ENCODE data around the gene RIPOR3.
"Not testable (repeated sequence)": the region's sequence is repeated elsewhere in the genome, so short reads cannot be mapped to it uniquely, and the experiment has no call there.

The RIPOR3 gene

DNA sequence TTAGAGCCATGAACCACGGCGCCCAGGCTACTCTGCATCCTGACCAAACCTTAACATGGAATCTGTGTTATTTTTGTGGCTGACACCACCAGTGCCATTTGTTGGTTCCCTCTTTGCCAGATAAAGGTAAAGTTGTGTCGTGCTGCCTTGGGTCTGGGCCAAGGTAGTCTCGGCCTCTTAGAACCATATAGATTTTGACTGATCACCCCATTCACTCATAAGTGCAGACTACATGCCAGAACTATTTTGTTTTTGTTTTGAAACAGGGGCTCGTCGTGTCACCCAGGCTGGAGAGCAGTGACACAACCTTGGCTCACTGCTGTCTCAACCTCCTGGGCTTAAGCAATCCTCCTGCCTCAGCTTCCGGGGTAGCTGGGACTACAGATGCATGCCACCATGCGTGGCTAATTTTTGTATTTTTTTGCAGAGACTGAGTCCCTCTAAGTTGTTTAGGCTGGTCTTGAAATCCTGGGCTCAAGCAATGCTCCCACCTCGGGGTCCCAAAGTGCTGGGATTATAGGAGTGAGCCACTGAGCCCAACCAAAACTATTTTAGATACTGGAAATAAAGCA, 19.2 kb upstream of the RIPOR3 start:
- Histone ChIP-seq H3K9me3 (ENCODE audit: low read length) (no peaks in the 10 kb centered on the region), H3K27ac (ENCODE audit: low read depth, low read length) (no peak overlapping the region), H3K4me1 (ENCODE audit: insufficient read depth, low read length) (no peaks in the 10 kb centered on the region), H3K27me3 (ENCODE audit: control insufficient read depth in 1 of 2, insufficient read depth in 2 of 2, low read length in 2 of 2) (no peaks in the 10 kb centered on the region), H3K9ac (ENCODE audit: low read length) (no peak overlapping the region), H3K36me3 (ENCODE audit: insufficient read depth, low read length) (no peaks in the 10 kb centered on the region), H3K4me3 (ENCODE audit: low read depth in 1 of 2, low read length in 2 of 2) (no peak overlapping the region)

DNA sequence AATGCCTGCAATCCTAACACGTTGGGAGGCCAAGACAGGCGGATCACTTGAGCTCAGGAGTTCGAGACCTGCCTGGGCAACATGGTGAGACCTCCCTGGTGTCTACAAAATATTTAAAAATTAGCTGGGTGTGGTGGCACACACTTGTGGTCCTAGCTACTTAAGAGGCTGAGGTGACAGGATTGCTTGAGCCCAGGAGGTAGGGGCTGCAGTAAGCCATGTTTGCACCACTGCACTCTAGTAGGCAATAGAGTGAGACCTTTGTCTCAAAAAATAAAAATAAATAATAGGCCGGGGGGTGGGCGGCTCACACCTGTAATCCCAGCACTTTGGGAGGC, 18.3 kb upstream of the RIPOR3 start:
- Histone ChIP-seq H3K27me3 (ENCODE audit: control insufficient read depth in 1 of 2, insufficient read depth in 2 of 2, low read length in 2 of 2) (no peaks in the 10 kb centered on the region), H3K27ac (ENCODE audit: low read depth, low read length) (no peak overlapping the region), H3K36me3 (ENCODE audit: insufficient read depth, low read length) (no peaks in the 10 kb centered on the region), H3K4me3 (ENCODE audit: low read depth in 1 of 2, low read length in 2 of 2) (no peak overlapping the region), H3K9ac (ENCODE audit: low read length) (no peak overlapping the region), H3K4me1 (ENCODE audit: insufficient read depth, low read length) (no peaks in the 10 kb centered on the region), H3K9me3 (ENCODE audit: low read length) (no peaks in the 10 kb centered on the region)

DNA sequence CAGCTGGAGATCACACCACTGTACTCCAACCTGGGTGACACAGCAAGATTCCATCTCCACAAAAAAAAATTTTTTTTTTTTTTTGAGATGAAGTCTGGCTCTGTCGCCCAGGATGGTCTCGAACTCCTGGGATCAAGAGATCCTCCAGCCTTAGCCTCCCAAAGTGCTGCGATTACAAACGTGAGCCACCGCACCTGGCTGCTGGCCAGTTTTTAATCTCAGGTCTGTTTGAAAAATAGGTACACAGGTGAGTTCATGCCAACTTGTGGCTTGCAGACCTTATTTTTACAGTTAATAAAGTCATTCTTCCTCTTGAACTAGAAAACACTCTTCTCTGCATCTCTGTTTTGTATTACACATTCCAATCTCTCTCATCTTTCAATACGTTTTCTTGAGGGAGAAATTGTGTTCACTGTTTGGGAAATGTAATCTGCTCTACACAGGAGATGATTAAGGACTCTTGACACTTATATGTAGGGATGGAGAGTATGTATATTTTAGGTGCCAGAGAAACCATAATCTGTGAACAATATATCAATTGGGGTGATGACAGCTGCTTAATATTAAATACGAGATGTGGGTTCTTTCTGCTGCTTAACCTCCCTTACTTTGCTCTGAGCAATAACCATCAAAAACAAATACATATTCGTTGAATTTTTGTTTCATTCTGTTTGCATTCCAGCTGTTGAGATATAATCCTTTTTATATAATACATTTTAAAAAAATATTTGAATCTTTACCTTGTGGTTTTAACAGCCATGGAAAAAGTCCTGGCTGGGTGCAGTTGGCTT, 17.7 kb upstream of the RIPOR3 start:
- Histone ChIP-seq H3K27me3 (ENCODE audit: control insufficient read depth in 1 of 2, insufficient read depth in 2 of 2, low read length in 2 of 2) (no peaks in the 10 kb centered on the region), H3K36me3 (ENCODE audit: insufficient read depth, low read length) (no peaks in the 10 kb centered on the region)

DNA sequence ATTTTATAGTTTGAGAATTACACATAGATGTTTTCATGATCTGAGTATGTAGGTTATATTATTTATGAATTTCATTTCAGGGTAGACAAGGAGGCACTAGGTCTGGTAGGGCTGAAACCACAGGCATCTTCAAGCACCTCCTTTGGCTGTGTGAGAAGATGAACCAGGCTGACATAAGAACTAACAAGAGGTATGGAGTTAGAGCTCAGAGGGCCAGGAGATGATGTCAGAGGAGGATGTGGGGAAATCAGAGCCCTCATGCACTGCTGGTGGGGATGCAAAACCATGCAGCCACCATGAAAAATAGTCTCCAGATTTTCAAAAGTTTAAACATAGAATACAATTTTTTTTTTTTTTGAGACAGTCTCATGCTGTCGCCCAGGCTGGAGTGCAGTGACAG, 13.6 kb upstream of the RIPOR3 start:
- Histone ChIP-seq H3K27ac (ENCODE audit: low read depth, low read length) (no peak overlapping the region), H3K9ac (ENCODE audit: low read length) (no peak overlapping the region), H3K4me1 (ENCODE audit: insufficient read depth, low read length) (no peaks in the 10 kb centered on the region), H3K27me3 (ENCODE audit: control insufficient read depth in 1 of 2, insufficient read depth in 2 of 2, low read length in 2 of 2) (no peaks in the 10 kb centered on the region), H3K4me3 (ENCODE audit: low read depth in 1 of 2, low read length in 2 of 2) (no peak overlapping the region), H3K9me3 (ENCODE audit: low read length) (no peaks in the 10 kb centered on the region), H3K36me3 (ENCODE audit: insufficient read depth, low read length) (no peaks in the 10 kb centered on the region)

More for the DNA sequence above, 17.7 kb upstream of the RIPOR3 start:
- H3K27ac ChIP-seq (ENCODE audit: low read depth, low read length), result no peak overlapping the region
- no peaks in the 10 kb centered on the region for H3K9me3 ChIP-seq (ENCODE audit: low read length)
- no peaks in the 10 kb centered on the region for H3K4me1 ChIP-seq (ENCODE audit: insufficient read depth, low read length)
- H3K4me3 ChIP-seq (ENCODE audit: low read depth in 1 of 2, low read length in 2 of 2), result no peak overlapping the region
- no peak overlapping the region for H3K9ac ChIP-seq (ENCODE audit: low read length)

DNA sequence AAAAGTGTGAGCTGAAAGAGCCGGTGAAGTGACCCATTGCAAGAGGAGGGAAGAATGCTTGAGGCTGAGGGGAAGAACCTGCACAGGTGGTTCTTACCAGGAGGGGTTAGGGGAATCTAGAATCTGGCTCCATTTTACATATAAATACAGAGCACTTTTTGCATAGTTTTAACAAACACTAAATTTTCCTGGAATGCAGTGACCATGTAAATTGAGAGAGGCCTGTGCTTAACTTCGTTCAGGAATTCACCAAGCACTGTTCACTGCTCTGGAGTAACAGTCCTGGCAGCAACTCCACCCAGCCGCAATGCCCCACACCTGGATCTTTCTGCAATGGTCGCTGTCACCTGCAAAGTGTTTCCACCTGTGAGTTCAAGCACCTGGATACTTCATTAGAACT, 13.2 kb upstream of the RIPOR3 start:
- no peaks in the 10 kb centered on the region for H3K27me3 ChIP-seq (ENCODE audit: control insufficient read depth in 1 of 2, insufficient read depth in 2 of 2, low read length in 2 of 2)
- H3K27ac ChIP-seq (ENCODE audit: low read depth, low read length), result no peak overlapping the region
- H3K9ac ChIP-seq (ENCODE audit: low read length), result no peak overlapping the region
- H3K36me3 ChIP-seq (ENCODE audit: insufficient read depth, low read length), result no peaks in the 10 kb centered on the region
- H3K9me3 ChIP-seq (ENCODE audit: low read length), result no peaks in the 10 kb centered on the region
- no peaks in the 10 kb centered on the region for H3K4me1 ChIP-seq (ENCODE audit: insufficient read depth, low read length)
- H3K4me3 ChIP-seq (ENCODE audit: low read depth in 1 of 2, low read length in 2 of 2), result no peak overlapping the region

DNA sequence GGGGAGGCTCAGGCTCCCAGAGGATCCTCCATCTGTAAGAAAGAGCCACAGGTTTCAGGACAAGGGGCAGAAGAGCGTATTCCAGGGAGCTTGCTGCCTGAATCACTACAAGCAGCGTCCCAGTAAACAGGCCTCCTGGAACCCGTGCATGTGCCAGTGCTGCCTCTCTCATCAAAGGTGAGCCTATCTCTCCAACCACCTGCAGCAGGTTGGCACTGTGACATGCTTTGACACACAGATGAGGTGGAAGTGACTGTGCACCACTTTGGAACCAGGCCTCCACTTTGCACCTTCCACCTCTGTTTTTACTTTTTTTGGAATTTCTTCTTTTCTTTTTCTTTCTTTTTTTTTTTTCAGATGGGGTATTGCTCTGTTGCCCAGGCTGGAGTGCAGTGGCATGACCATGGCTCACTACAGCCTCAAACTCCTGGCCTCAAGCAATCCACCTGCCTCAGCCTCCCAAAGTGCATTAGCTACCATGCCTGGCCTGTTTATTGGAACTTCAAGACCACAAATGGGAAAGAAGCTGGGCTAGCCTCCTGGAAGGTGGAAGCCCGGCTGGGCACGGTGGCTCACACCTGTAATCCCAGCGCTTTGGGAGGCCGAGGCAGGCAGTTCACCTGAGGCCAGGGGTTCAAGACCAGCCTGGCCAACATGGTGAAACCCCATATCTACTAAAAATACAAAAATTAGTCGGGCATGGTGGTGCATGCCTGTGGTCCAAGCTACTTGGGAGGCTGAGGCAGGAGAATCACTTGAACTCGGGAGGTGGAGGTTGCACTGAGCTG, 12.5 kb upstream of the RIPOR3 start:
- not testable (repeated sequence) for H3K4me3 ChIP-seq (ENCODE audit: low read depth in 1 of 2, low read length in 2 of 2); H3K27me3 ChIP-seq (ENCODE audit: control insufficient read depth in 1 of 2, insufficient read depth in 2 of 2, low read length in 2 of 2); H3K9ac ChIP-seq (ENCODE audit: low read length); H3K27ac ChIP-seq (ENCODE audit: low read depth, low read length); H3K9me3 ChIP-seq (ENCODE audit: low read length); H3K36me3 ChIP-seq (ENCODE audit: insufficient read depth, low read length); H3K4me1 ChIP-seq (ENCODE audit: insufficient read depth, low read length)

DNA sequence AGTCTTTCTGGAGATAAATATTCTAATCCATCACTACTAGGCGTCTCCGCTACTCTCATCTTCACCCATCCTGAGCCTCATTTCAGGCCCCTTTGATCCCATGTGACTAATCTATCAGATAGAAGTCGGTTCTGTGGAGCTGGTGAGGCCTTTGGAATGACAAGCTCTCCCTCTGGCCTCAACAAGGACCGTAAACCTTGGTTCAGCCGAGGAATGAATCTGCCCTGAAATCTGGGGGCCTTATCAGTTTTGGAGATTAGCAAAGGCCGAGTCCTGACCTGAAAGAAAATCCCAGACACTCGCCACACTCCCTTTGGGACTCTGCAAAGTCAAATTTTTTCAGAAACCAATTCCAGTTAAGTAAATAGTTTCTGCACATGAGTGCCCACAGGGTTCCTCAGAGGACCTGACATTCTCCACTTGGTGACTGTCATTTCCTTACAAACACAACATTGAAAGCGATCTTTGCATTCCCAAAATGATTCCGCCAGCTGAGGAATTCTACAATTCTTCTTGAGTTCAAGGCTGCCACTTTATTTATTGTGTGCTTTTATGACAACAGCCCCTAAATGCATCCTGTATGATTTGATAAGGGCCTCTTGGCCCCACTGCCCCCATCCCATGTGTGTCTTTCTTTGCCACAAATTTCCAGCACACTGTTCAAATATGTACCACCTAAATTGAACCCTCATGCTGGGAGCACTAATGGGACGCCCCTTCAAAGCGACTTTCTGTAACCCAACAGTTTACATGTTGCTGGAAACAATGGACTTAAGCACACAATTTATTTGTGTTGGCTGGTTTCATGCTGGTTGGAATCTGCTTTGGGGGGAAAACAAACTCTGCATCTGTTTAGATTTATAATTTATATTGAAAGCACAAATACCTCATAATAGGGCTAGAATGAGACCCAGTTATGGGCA, 10.0 kb upstream of the RIPOR3 start:
- Histone ChIP-seq H3K9ac (ENCODE audit: low read length) (no peak overlapping the region), H3K9me3 (ENCODE audit: low read length) (no peaks in the 10 kb centered on the region), H3K4me1 (ENCODE audit: insufficient read depth, low read length) (no peaks in the 10 kb centered on the region), H3K27me3 (ENCODE audit: control insufficient read depth in 1 of 2, insufficient read depth in 2 of 2, low read length in 2 of 2) (no peaks in the 10 kb centered on the region), H3K4me3 (ENCODE audit: low read depth in 1 of 2, low read length in 2 of 2) (no peak overlapping the region), H3K36me3 (ENCODE audit: insufficient read depth, low read length) (no peaks in the 10 kb centered on the region), H3K27ac (ENCODE audit: low read depth, low read length) (no peak overlapping the region)

DNA sequence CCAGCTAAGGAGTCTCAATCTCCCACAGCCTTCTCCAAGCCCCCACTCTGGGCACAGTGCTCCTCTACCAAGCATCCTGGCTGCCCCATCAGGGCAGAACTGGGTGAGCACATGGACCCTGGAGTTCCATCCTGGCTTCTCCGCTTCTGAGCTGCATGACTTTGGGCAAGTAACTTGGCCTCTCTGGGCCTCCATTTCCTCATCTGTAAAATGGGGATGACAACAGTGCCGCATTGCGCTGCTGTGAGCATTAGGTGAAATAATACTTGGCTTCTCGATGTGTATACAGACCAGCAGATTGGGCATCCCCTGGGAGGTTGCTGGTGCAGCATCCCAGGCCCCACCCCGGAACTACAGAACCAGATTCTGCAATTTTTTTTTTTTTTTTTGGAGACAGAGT, 8.3 kb upstream of the RIPOR3 start:
- H3K36me3 ChIP-seq (ENCODE audit: insufficient read depth, low read length), result no peaks in the 10 kb centered on the region
- no peak overlapping the region for H3K9ac ChIP-seq (ENCODE audit: low read length)
- no peaks in the 10 kb centered on the region for H3K27me3 ChIP-seq (ENCODE audit: control insufficient read depth in 1 of 2, insufficient read depth in 2 of 2, low read length in 2 of 2)
- H3K4me3 ChIP-seq (ENCODE audit: low read depth in 1 of 2, low read length in 2 of 2), result no peak overlapping the region
- no peaks in the 10 kb centered on the region for H3K9me3 ChIP-seq (ENCODE audit: low read length)
- no peaks in the 10 kb centered on the region for H3K4me1 ChIP-seq (ENCODE audit: insufficient read depth, low read length)
- H3K27ac ChIP-seq (ENCODE audit: low read depth, low read length), result no peak overlapping the region

DNA sequence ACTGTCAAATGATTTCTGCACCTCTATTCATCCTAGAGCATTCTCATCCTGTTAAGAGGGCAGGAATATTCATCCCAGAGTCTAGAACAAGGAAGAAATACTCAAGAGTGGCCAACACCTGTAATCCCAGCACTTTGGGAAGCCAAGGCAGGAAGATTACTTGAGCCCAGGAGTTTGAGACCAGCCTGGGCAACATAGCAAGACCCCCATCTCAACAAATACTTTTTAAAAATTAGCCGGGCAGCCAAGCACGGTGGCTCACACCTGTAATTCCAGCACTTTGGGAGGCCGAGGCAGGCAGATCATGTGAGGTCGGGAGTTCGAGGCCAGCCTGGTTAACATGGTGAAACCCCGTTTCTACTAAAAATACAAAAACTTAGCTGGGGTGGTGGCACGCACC, 6.9 kb upstream of the RIPOR3 start:
- H3K9ac ChIP-seq (ENCODE audit: low read length); H3K9me3 ChIP-seq (ENCODE audit: low read length); H3K36me3 ChIP-seq (ENCODE audit: insufficient read depth, low read length); H3K4me1 ChIP-seq (ENCODE audit: insufficient read depth, low read length); H3K27me3 ChIP-seq (ENCODE audit: control insufficient read depth in 1 of 2, insufficient read depth in 2 of 2, low read length in 2 of 2); H3K4me3 ChIP-seq (ENCODE audit: low read depth in 1 of 2, low read length in 2 of 2); H3K27ac ChIP-seq (ENCODE audit: low read depth, low read length): not testable (repeated sequence)

DNA sequence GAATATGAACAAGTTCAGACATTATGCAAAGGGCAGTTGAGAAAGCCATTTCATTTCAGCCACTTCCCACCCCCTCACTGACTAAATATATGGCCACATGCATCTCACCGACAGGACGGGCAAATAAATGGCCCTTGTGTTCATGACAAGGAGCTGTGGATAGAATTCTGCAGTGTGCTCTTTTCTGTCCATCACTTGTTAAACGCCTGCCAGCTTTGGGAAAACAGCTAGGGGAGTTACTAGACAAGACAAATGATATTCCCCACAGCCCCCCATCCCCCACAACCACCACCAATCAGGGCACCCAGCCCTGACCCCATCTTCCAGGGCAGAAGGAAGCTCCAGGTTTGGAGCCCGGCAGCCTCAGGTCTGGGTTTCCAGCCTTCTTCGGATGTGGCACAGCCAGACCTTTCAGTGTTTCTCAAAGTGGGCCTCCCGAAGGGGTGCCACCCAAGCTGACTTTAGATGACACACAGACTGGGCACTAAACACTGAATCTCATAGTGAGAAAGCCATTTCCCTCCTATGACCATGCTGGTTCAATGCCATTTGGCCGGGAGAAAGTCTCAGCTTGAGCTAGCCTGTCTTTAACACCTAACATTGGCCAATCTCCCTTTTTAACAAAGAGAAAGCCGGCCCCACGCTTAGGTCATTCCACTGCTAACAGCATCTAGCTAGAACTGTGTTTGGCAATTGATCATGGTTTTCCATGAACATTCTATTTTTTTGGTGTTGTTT, 4.0 kb upstream of the RIPOR3 start:
- Histone ChIP-seq H3K9me3 (ENCODE audit: low read length) (no peaks in the 10 kb centered on the region), H3K4me1 (ENCODE audit: insufficient read depth, low read length) (no peaks in the 10 kb centered on the region), H3K27ac (ENCODE audit: low read depth, low read length) (no peak overlapping the region), H3K27me3 (ENCODE audit: control insufficient read depth in 1 of 2, insufficient read depth in 2 of 2, low read length in 2 of 2) (peaks cover 0 to 18% of the 10 kb centered on the region in 2 donors), H3K9ac (ENCODE audit: low read length) (no peak overlapping the region), H3K36me3 (ENCODE audit: insufficient read depth, low read length) (no peaks in the 10 kb centered on the region), H3K4me3 (ENCODE audit: low read depth in 1 of 2, low read length in 2 of 2) (no peak overlapping the region)
